GM11168 (cell line): ENCODE data around the gene BOC.

Experiments
- in situ Hi-C: fragments of 300-500 bp; cut with MboI; formaldehyde crosslinking; loops from one replicate; pipeline ENCODE4 v1.12.0; 2022; ENCODE audit warnings: low sequenced_read_pairs; ENCODE audit not compliant: unreplicated experiment

The BOC gene

GRCh38 chr3:113222451-113223086 lies 11.2 kb downstream of the BOC start:
- in situ Hi-C loops = no loop called here

DNA sequence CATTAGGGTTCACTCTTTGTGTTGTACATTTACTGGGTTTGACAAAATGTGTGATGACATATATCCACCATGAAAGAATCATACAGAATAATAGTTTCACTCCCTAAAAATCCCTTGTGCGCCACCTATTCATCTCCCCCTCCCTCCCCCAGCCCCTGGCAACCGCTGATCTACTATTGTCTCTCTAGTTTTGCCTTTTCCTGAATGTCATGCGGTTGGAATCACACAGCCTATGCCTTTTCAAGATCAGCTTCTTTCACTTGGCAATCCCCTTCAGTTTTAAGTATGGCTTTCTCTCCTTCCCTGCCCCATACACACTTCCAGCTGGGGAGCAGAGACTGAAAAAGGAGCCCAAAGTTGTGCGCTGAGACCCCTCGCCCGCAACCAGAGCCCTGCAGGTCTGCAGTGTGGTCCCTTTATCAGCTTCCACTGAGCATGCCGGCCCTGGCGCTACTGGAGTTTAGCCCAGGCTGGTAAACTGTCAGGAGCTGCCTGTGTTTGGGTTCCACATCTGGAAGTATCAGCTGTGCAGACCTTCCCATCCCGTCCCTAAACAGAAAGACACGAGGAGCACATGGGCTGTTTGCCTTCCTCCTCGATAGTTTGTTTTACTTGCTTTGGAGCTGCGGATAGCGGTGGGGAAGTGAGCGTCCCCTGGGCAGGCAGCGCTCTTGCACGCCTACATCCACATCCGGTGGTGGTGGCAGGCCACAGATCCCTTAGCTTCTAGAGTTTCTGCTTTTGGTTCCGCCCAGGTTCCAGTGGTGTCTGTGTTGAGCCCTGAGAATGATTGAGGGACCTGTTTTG lies 12.3 kb downstream of the BOC start:
- in situ Hi-C loops = no loop called here

DNA sequence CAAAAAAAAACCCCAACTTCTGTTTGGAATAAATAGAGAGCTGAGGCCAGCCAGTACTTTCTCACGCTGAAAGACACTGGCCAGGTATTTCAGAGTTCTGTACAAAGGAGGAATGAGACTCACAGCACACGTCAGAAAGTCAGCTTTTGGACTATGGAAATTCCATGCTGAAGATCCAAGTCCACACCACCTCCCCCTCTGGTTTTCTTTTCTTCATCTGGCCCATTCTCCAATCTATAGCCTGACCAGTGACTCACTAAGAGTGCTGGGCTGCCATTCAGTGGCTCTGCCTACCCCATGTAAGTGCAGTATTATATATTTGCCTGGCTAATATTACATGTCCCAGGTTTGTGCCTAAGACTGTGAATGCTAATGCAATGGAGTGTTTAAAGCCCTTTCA lies 13.9 kb downstream of the BOC start:
- in situ Hi-C loops = no loop called here

DNA sequence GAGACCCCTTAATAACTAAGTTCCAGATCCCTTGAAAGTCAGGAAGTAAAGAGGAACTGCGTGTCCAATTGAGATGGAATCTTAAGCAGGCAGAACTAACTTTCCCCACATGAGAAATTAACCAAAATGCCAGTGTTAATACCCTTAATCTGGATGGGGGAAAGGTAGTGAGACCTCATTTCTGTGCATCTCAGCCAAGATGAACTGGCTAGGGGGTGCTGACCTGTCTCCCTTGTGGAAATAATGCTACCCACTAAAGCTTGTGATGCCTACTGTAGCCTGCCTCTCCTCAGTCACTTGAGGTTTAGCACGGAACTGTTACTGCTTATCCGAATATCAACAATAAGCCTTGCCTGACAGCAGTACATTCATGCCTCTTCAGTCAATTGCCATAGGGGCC lies 15.1 kb downstream of the BOC start:
- in situ Hi-C loops = no loop called here

- in situ Hi-C loops = no loop called here
These were observed 15.8 kb downstream of the BOC start for GRCh38 chr3:113227146-113227545.

DNA sequence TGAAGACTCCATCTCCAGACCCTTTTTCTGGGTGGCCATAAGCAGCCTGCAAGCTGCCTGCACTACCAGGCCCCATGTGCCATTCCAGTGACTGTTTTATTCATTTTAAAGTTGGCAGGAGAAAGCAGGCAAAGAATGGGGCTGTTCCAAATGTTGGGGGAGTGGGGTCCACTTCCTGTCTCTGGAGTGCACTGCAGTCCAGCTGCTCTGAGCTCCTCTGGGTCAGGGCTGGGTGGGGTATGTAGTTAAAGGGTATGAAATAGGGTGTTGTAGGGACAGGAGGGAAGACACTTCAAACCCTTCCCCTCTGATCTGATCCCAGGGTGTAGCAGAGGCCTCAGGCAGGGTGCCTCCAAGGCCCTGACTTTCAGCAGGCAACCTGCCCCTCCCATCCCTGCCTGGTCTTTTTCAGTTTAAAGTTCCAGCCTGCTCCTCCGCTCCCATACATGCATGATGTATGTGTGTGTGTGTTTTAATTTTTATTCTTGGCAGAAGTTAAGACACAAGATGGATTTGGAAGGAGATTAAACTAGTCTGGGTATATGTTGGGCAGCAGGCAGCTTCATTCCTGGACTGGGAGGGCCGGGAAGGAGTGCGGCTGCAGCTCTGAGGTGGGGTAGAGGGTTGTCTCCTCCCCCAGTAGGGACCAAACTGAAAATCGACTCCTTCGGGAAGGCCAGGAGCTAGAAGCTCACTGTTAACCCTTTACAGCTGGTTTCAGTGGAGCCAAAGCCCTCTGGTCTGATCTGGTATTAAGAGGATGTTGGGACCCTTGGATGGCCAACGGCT lies 17.3 kb downstream of the BOC start:
- in situ Hi-C loops = no loop called here

DNA sequence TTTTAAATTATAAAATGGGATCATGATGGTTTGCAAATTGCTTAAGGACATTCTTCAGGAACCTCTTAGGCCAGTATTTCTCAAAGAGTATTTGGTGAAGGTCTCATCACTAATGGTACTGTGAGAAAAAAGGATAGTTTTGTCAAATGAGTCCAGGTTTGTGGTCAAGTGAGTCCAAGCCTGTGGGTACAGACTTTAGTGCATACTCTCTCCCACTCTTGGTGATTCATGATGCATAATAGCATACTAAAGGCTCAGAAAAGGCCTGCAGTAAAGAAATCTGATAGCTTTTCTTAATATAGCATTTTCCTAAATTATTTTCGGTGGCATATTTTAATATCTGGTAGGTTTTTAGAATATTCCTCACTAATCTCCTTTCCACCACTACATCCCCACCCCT lies 20.0 kb downstream of the BOC start:
- in situ Hi-C loops = no loop called here

DNA sequence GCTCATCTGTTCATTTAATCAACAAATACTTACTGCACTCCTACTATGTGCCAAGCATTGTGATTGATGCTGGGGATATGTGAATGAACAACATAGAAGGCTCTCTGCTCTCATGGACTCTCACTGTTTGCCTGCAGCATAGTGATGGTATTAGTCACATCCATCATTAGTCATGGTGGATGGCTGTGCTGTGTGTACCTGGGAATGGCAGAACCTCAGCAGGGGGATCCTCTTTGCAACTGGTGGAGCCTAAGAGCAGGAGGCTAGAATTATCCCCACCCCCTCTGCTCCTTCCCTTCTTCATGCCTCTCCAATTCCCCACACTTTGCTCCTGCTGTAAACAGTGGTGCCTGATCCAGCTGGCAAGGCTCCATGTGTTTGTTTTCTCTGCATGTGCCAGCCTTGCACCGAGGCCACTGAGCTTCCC lies 20.5 kb downstream of the BOC start:
- in situ Hi-C loops = no loop called here

DNA sequence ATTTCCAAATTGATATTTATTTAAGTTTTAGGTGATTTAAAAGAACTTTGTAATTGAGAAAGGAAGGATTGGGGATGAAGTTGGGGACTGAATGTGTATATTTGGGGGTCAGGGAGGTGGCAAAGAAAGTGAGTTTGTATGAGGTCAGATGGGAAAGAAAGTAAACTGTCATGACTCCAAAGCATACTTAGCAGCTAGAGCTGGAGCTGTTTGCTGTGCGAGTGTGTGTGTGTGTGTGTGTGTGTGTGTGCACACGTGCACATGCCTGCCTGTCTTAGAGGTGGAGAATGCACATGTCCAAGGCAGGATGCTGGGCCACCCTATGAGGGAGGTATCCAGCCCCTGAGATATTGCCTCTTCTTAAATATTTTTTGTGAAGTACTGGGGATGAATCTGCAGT lies 21.0 kb downstream of the BOC start:
- in situ Hi-C loops = no loop called here

DNA sequence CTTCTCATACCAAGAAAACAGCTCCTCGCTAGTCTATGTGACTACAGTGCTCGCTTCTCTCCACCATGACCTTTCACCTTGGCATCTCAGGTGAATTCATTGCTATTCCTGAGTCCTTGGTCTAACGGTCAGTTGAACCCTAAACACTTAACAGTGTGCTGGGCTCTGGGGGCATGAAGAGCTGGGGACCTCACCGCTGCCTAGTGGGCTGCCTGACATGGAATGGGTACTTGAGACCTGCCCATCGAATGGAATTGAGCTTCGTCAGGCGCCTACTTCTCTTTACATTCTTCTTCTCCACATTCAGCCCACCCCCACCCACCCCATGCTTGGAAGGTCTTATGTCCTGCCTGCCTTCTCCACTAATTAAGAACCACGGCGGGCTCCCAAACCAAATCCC lies 22.1 kb downstream of the BOC start:
- in situ Hi-C loops = no loop called here

GRCh38 chr3:113234028-113234427 lies 22.7 kb downstream of the BOC start:
- in situ Hi-C loops = no loop called here

GRCh38 chr3:113234688-113235260 lies 23.4 kb downstream of the BOC start:
- in situ Hi-C loops = no loop called here

- in situ Hi-C loops = no loop called here
These were observed 27.1 kb downstream of the BOC start for GRCh38 chr3:113238503-113238902.

DNA sequence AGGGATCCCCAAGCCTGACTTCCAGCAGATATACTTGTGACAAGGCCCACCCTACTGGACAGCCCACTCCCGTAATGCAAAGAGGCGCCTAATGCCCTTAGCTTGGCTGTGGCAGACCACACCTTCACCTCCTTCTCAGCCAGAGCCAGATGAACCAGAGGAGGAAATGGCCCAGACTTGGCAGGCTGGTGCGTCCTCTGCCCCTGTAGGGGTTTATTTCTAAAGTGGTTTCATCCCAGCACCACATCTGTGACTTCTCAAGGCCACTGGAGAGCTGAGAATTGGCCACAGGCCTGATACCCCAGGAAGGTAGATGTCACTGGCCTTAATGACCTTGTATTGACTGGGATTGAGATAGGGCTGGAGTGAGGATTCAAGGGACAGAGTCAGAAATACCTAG lies 29.5 kb downstream of the BOC start:
- in situ Hi-C loops = no loop called here

DNA sequence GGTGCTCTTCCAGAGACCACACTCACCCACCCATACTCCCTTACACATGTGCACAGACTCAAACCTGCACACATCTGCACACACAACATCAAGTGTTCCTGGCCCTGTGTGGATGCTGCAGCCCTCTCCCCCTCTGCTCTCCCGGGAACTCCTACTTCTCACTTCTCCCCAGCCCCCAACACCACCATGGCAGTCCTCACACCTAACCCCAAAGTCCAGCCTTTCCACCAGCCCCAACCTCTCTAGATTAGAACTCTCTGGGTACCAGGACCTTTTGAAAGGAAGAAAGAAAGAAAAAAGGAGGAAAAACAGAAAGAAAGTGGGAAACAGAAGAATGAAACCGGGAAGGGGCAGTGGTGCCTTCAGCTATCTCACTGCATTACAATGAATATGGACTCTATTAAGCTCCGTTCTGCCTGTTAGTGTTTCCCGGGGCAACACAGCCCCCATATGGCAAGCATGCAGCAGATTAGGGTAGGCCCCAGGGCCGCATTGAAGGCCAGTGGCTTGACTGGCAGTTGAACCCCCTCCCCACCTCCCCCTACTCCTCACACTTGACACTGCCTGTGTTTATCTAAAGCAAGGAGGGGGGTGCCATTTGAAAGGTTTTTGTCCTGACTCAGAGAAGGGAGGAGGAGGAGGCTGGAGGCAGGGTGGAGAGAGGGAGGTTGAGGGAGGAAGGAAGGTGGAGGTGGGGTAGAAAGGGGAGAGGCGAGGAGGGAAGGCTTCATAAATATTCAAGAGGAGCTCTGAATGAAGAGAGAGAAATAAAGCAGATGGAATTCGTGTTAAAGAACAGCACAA lies 30.1 kb downstream of the BOC start:
- in situ Hi-C loops = no loop called here

DNA sequence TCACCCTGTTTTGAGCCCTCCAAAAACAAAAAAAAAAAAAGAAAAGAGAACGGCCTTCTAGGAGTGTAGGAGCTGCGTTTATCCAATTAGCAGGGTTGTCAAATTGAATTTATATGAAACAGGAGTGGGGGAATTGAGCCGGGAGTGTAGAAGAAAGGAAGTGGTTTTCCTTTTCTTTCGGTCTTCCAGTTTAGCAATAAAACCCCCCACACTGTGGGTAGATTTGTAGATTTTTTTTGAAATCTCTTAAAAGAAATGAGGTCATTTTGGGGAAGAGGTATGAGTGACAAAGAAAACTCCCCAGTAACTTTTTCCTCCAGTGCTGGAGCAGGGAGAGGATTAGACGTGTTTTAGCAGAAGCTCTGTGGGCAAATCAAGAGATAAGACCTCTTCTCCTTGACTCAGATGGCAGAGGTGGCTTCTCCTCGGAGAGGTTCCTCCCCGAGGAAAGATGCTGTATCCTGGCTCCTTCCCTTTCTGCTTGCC lies 30.8 kb downstream of the BOC start:
- in situ Hi-C loops = no loop called here

- in situ Hi-C loops = no loop called here
These were observed 31.7 kb downstream of the BOC start for GRCh38 chr3:113243071-113243470.

DNA sequence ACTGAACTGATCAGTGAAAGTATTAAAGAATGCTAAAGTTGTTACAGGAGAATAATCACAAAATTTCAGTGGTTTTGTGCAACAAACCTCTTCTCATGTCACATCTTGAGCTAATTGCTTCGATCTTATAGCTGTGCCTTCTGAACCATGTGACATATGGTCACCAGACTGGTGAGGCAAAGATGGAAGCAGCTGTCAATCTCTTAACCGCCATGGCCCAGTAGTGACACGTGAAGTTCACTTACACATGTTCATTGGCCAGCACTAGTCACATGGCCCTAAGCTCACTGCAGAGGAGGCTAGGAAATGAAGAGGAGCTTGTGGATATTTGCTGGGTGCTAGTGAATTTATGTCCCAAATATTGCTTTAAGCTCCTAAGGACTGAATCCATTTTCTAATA lies 32.5 kb downstream of the BOC start:
- in situ Hi-C loops = no loop called here

GRCh38 chr3:113245761-113246161 lies 34.4 kb downstream of the BOC start:
- in situ Hi-C loops = no loop called here

GRCh38 chr3:113247068-113247467 lies 35.7 kb downstream of the BOC start:
- in situ Hi-C loops = no loop called here
